Neural crest cell (in vitro differentiated cells): ENCODE results near the gene NAPB. TPM values are rescaled to one million over a fixed set of nuclear protein-coding genes. Genes with fewer than 3 reads are reported as not detected.

Experiments
- DNase-seq: peaks from one replicate; pipeline ENCODE4 v3.0.0; 2021; ENCODE audit warnings: low read depth, mixed read lengths, low spot score
- H3K27ac Mint-ChIP-seq: one replicate; pipeline ENCODE4 v1.8.0; 2021; ENCODE audit warnings: mild to moderate bottlenecking, mixed read lengths; ENCODE audit not compliant: unreplicated experiment
- H3K27me3 Mint-ChIP-seq: 2 replicates; pipeline ENCODE4 v1.8.0; 2021; ENCODE audit warnings: low read depth, mild to moderate bottlenecking, mixed read lengths
- H3K36me3 Mint-ChIP-seq: 2 replicates; pipeline ENCODE4 v1.8.0; 2021; ENCODE audit warnings: low read depth, mild to moderate bottlenecking, mixed read lengths
- H3K4me1 Mint-ChIP-seq: 2 replicates; pipeline ENCODE4 v1.8.0; 2021; ENCODE audit warnings: mixed read lengths
- H3K4me3 Mint-ChIP-seq: one replicate; pipeline ENCODE4 v1.8.0; 2021; ENCODE audit warnings: mild to moderate bottlenecking, mixed read lengths
- H3K9me3 Mint-ChIP-seq: 2 replicates; pipeline ENCODE4 v1.8.0; 2021; ENCODE audit warnings: mixed read lengths
- CTCF ChIP-seq: fragments of 200-600 bp; sonication (generic); conservative IDR thresholded peaks from 2 replicates; pipeline ENCODE4 v1.5.0; 2021; ENCODE audit warnings: antibody characterized with exemption, mild to moderate bottlenecking
- total RNA-seq: library from RNA; stranded (reverse); gene quantifications from 2 replicates; pipeline ENCODE4 v1.2.1, GENCODE V29; 2021

The NAPB gene
- total RNA-seq, 1 donor from 2014 or later = 14.6 TPM

- Mint-ChIP-seq H3K4me3 (no peak overlapping the region), H3K27ac (no peak overlapping the region), H3K9me3 (no peaks in the 10 kb centered on the region), H3K36me3 (no peaks in the 10 kb centered on the region), H3K27me3 (no peaks in the 10 kb centered on the region), H3K4me1 (peaks cover 19% of the 10 kb centered on the region)
- DNase-seq = no peak
- no peak for TF ChIP-seq CTCF
Measured at GRCh38 chr20:23415959-23416583, 5.2 kb downstream of the NAPB start.

- Mint-ChIP-seq H3K27me3 (no peaks in the 10 kb centered on the region), H3K9me3 (no peaks in the 10 kb centered on the region), H3K4me3 (no peak overlapping the region), H3K27ac (no peak overlapping the region), H3K36me3 (no peaks in the 10 kb centered on the region), H3K4me1 (peaks cover 19% of the 10 kb centered on the region)
- TF ChIP-seq CTCF = no peak
- DNase-seq = no peak
Measured at GRCh38 chr20:23415555-23415954, 5.7 kb downstream of the NAPB start.

DNA sequence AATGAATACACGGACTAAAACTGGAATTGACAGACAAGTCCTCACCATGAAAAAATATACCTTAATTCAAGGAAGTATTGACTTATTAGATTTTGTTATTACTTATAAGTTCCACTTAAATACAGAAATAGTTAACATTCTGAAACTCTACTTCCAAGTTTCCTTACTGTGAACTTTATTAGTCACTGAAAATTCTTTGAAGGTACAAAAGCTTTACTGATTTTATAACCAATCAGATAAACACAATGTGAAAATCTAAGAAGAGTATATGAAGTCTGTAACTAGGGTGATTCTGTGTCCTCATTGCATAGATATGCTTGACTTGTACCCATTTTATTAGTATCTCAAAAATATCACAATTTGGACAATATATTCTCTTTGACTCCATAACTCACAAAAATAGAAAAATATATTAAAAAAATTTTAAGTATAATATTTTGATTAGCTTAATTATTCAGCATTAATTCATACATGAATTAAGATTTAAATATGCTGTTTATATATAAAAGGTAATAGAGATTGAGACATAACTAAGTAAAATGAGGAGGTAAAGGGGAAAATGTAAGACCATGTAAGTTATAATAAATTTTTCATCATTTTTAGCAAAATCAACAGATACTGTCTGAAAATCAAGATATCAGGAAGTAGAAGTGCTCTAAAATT, 6.6 kb downstream of the NAPB start:
- Mint-ChIP-seq H3K27ac (no peak overlapping the region), H3K9me3 (no peaks in the 10 kb centered on the region), H3K36me3 (no peaks in the 10 kb centered on the region), H3K4me1 (peaks cover 13% of the 10 kb centered on the region), H3K27me3 (no peaks in the 10 kb centered on the region), H3K4me3 (no peak overlapping the region)
- TF ChIP-seq CTCF = no peak
- no peak for DNase-seq

DNA sequence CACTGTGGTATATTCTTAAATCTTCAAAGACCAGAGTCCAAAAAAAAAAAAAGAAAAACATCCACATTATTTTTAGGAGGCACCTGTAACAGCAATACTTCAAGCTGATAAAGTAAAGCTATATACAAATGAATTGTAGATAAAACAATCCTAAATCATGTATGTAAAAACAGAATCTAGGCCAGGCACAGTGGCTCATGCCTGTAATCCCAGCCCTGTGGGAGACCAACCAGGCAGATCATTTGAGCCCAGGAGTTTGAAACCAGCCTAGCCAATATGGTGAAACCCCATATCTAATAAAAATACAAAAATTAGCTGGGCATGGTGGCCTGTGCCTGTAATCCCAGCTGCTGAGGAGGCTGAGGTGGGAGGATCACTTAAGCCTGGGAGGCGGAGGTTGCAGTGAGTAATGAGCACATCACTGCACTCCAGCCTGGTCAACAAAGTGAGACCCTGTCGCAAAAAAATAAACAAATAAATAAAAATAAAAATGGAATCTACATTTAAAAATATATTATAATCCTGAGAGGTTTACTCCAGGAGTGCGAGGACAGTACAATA, 7.3 kb downstream of the NAPB start:
- Mint-ChIP-seq H3K9me3 (no peaks in the 10 kb centered on the region), H3K4me3 (no peak overlapping the region), H3K4me1 (peaks cover 6% of the 10 kb centered on the region), H3K27ac (no peak overlapping the region), H3K36me3 (no peaks in the 10 kb centered on the region), H3K27me3 (no peaks in the 10 kb centered on the region)
- DNase-seq = no peak
- no peak for TF ChIP-seq CTCF

DNA sequence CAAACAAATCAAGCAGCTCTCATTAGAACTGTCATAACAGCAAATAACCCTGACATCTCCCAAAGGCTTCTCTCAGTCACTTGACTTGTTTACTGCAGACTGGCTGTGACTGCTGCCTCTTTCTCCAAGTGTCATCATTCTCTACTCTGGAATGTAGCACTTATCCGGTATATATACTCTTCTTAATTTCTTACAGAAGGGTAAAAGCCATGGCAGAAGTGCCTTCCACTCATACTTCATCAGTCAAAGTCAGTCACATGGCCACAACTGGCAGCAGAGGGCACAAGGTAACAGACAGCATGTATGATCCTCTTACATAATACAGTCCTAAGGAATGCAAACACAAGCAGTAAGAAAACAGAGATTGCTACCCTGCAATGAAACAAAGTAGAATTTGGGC, 9.3 kb downstream of the NAPB start:
- Mint-ChIP-seq H3K27ac (no peak overlapping the region), H3K27me3 (no peaks in the 10 kb centered on the region), H3K4me1 (peaks cover 7% of the 10 kb centered on the region), H3K4me3 (no peak overlapping the region), H3K9me3 (no peaks in the 10 kb centered on the region), H3K36me3 (no peaks in the 10 kb centered on the region)
- DNase-seq = no peak
- no peak for TF ChIP-seq CTCF
